IMR-90 (cell line): ENCODE data around the gene STK33. TPM values are rescaled to one million over a fixed set of nuclear protein-coding genes. Genes with fewer than 3 reads are reported as not detected.

Experiments used
- ATAC-seq: fragments of 200-7000 bp; cut with Tn5 transposase; 2 replicates; pipeline ENCODE4 v1.9.1; 2020; ENCODE audit warnings: low read depth, mild to moderate bottlenecking, moderate library complexity
- BruUV-seq: library from RNA; stranded (reverse); fragments of 400-500 nt; replicated peaks from 2 replicates; lab custom pipeline; 2021; lab: Mats Ljungman, UMichigan
- CTCF ChIA-PET: fragments of 300-600 bp; formaldehyde crosslinking; extraction: SDS; loops from one replicate; lab custom pipeline; 2021; ENCODE audit warnings: antibody characterized with exemption; lab: Yijun Ruan, JAX
- POLR2A ChIA-PET: fragments of 300-600 bp; sonication (Branson Sonifier 250); formaldehyde crosslinking; loops from one replicate; lab custom pipeline; 2022; ENCODE audit warnings: antibody characterized with exemption; ENCODE audit not compliant: unreplicated experiment; lab: Charles Lee
- DNase-seq: peaks from one replicate; pipeline ENCODE4 v3.0.0; 2013
- H2AFZ ChIP-seq: replicated peaks from 2 replicates; pipeline ENCODE3; 2013; ENCODE audit warnings: low read length, mild to moderate bottlenecking; ENCODE audit not compliant: poor library complexity
- H2AK5ac ChIP-seq: 2 replicates; pipeline ENCODE4 v1.6.1; 2013; ENCODE audit warnings: low read depth, low read length, inconsistent platforms
- H2AK9ac ChIP-seq: replicated peaks from 2 replicates; pipeline ENCODE3; 2013; ENCODE audit warnings: mild to moderate bottlenecking, low read depth, low read length, moderate library complexity; ENCODE audit not compliant: poor library complexity
- H2BK120ac ChIP-seq: 2 replicates; pipeline ENCODE4 v1.6.1; 2013; ENCODE audit warnings: low read depth, low read length, inconsistent platforms
- H2BK15ac ChIP-seq: 3 replicates; pipeline ENCODE4 v1.6.1; 2013; ENCODE audit warnings: low read depth, low read length, inconsistent platforms
- H2BK20ac ChIP-seq: 2 replicates; pipeline ENCODE4 v1.6.1; 2013; ENCODE audit warnings: low read depth, mild to moderate bottlenecking, inconsistent platforms, low read length, moderate library complexity
- H2BK5ac ChIP-seq: 2 replicates; pipeline ENCODE4 v1.6.1; 2013; ENCODE audit warnings: mild to moderate bottlenecking, low read depth, low read length, inconsistent platforms; ENCODE audit not compliant: poor library complexity, severe bottlenecking
- H3K14ac ChIP-seq: replicated peaks from 2 replicates; pipeline ENCODE4 v1.6.1; 2013; ENCODE audit warnings: low read depth, low read length, inconsistent platforms
- H3K18ac ChIP-seq: 2 replicates; pipeline ENCODE4 v1.6.1; 2013; ENCODE audit warnings: low read depth, low read length, control low read depth
- H3K23ac ChIP-seq: 2 replicates; pipeline ENCODE4 v1.6.1; 2013; ENCODE audit warnings: low read depth, low read length, inconsistent platforms
- H3K27ac ChIP-seq: 2 replicates; pipeline ENCODE4 v1.5.1; 2013; ENCODE audit warnings: mild to moderate bottlenecking, control low read depth, low read length; ENCODE audit not compliant: insufficient read depth
- H3K27me3 ChIP-seq: 2 replicates; pipeline ENCODE4 v1.6.1; 2013; ENCODE audit warnings: low read length; ENCODE audit not compliant: control insufficient read depth, insufficient read depth
- H3K36me3 ChIP-seq: 2 replicates; pipeline ENCODE4 v1.6.1; 2013; ENCODE audit warnings: low read length, mixed read lengths; ENCODE audit not compliant: control insufficient read depth, insufficient read depth
- H3K4ac ChIP-seq: 2 replicates; pipeline ENCODE4 v1.6.1; 2013; ENCODE audit warnings: low read depth, low read length, inconsistent platforms
- H3K4me1 ChIP-seq: 2 replicates; pipeline ENCODE4 v1.6.1; 2013; ENCODE audit warnings: low read length, mixed read lengths; ENCODE audit not compliant: control insufficient read depth, insufficient read depth
- H3K4me2 ChIP-seq: 2 replicates; pipeline ENCODE4 v1.6.1; 2013; ENCODE audit warnings: low read depth, mild to moderate bottlenecking, control low read depth, low read length, moderate library complexity
- H3K4me3 ChIP-seq: 2 replicates; pipeline ENCODE4 v1.5.1; 2013; ENCODE audit warnings: low read depth, mild to moderate bottlenecking, control low read depth, low read length, moderate library complexity; ENCODE audit not compliant: insufficient read depth
- H3K56ac ChIP-seq: 2 replicates; pipeline ENCODE4 v1.6.1; 2013; ENCODE audit warnings: low read length, inconsistent platforms; ENCODE audit not compliant: insufficient read depth; ENCODE audit errors: extremely low read depth
- H3K79me1 ChIP-seq, 2 experiments: 2 replicates each; pipeline ENCODE4 v1.6.1; 2013; ENCODE audit warnings: low read length in 2 of 2, inconsistent platforms in 1 of 2, low read depth in 1 of 2
- H3K9ac ChIP-seq: 2 replicates; pipeline ENCODE4 v1.6.1; 2013; ENCODE audit warnings: low read depth, low read length, control low read depth
- H3K9me1 ChIP-seq: 2 replicates; pipeline ENCODE4 v1.6.1; 2013; ENCODE audit warnings: low read length, inconsistent platforms; ENCODE audit not compliant: insufficient read depth
- H3K9me3 ChIP-seq: 2 replicates; pipeline ENCODE4 v1.6.1; 2013; ENCODE audit warnings: low read length; ENCODE audit not compliant: control insufficient read depth, insufficient read depth
- H4K20me1 ChIP-seq: 2 replicates; pipeline ENCODE4 v1.6.1; 2013; ENCODE audit warnings: low read length, inconsistent platforms; ENCODE audit not compliant: insufficient read depth
- H4K5ac ChIP-seq: 2 replicates; pipeline ENCODE4 v1.6.1; 2013; ENCODE audit warnings: mild to moderate bottlenecking, low read depth, low read length, control low read depth
- H4K8ac ChIP-seq, 2 experiments: 2 replicates each; pipeline ENCODE4 v1.6.1; 2013; ENCODE audit warnings: low read depth in 2 of 2, low read length in 2 of 2, control low read depth in 1 of 2, inconsistent platforms in 1 of 2
- H4K91ac ChIP-seq: 2 replicates; pipeline ENCODE4 v1.6.1; 2013; ENCODE audit warnings: low read depth, low read length, inconsistent platforms; ENCODE audit not compliant: insufficient read depth
- BHLHE40 ChIP-seq: fragments of 150-350 bp; IDR thresholded peaks from 2 replicates; pipeline ENCODE4 v1.6.1; 2016; ENCODE audit warnings: mild to moderate bottlenecking, low read depth, low read length
- CEBPB ChIP-seq: IDR thresholded peaks from 2 replicates; pipeline ENCODE4 v1.6.1; 2012; ENCODE audit warnings: low read depth, low read length, improper control_type of control experiment
- CHD1 ChIP-seq: IDR thresholded peaks from 2 replicates; pipeline ENCODE4 v1.6.1; 2012; ENCODE audit warnings: low read depth, low read length, improper control_type of control experiment
- CTCF ChIP-seq: conservative IDR thresholded peaks from 2 replicates; pipeline ENCODE4 v1.5.1; 2012; ENCODE audit warnings: mild to moderate bottlenecking, low read depth, low read length, improper control_type of control experiment
- ELK1 ChIP-seq: fragments of 150-350 bp; IDR thresholded peaks from 2 replicates; pipeline ENCODE4 v1.6.1; 2016; ENCODE audit warnings: low read depth, mild to moderate bottlenecking, low read length, moderate library complexity, borderline replicate concordance
- FOS ChIP-seq: fragments of 150-350 bp; IDR thresholded peaks from 2 replicates; pipeline ENCODE4 v1.6.1; 2016; ENCODE audit warnings: low read depth, low read length
- MAFK ChIP-seq: IDR thresholded peaks from 2 replicates; pipeline ENCODE4 v1.6.1; 2012; ENCODE audit warnings: low read depth, low read length, improper control_type of control experiment
- MAZ ChIP-seq: IDR thresholded peaks from 2 replicates; pipeline ENCODE4 v1.6.1; 2012; ENCODE audit warnings: low read depth, mild to moderate bottlenecking, low read length, improper control_type of control experiment, moderate library complexity, borderline replicate concordance
- MXI1 ChIP-seq: IDR thresholded peaks from 2 replicates; pipeline ENCODE4 v1.6.1; 2012; ENCODE audit warnings: low read depth, mild to moderate bottlenecking, low read length, moderate library complexity, borderline replicate concordance
- NFE2L2 ChIP-seq: fragments of 150-350 bp; IDR thresholded peaks from 2 replicates; pipeline ENCODE4 v1.6.1; 2016; ENCODE audit warnings: low read depth, mild to moderate bottlenecking, low read length
- POLR2A ChIP-seq: IDR thresholded peaks from 2 replicates; pipeline ENCODE4 v1.6.1; 2012; ENCODE audit warnings: mild to moderate bottlenecking, low read depth, low read length
- RAD21 ChIP-seq: IDR thresholded peaks from 2 replicates; pipeline ENCODE4 v1.6.1; 2012; ENCODE audit warnings: low read length, improper control_type of control experiment
- RCOR1 ChIP-seq: IDR thresholded peaks from 2 replicates; pipeline ENCODE4 v1.6.1; 2012; ENCODE audit warnings: mild to moderate bottlenecking, low read length, improper control_type of control experiment; ENCODE audit not compliant: insufficient replicate concordance
- RFX5 ChIP-seq: IDR thresholded peaks from 2 replicates; pipeline ENCODE4 v1.8.0; 2012; ENCODE audit warnings: low read depth, mild to moderate bottlenecking, low read length, moderate library complexity
- SMC3 ChIP-seq: fragments of 150-350 bp; IDR thresholded peaks from 2 replicates; pipeline ENCODE4 v1.6.1; 2016; ENCODE audit warnings: low read depth, mild to moderate bottlenecking, antibody characterized with exemption, low read length, moderate library complexity
- USF2 ChIP-seq: fragments of 150-350 bp; IDR thresholded peaks from 2 replicates; pipeline ENCODE4 v1.6.1; 2017; ENCODE audit warnings: mild to moderate bottlenecking, antibody characterized with exemption, low read length, low read depth
- WGBS, 2 experiments: methylation state at CpG; one replicate each; pipeline versions ENCODE4 v1.1.5 to v1.1.7; 2013; ENCODE audit warnings: missing lambda C conversion rate in 2 of 2; ENCODE audit not compliant: insufficient read length in 1 of 2; ENCODE audit errors: extremely low coverage in 2 of 2; 5-methylcytosine and 5-hydroxymethylcytosine counted together
- dilution Hi-C: fragments of 300-500 bp; cut with HindIII; formaldehyde crosslinking; loops from one replicate; pipeline ENCODE4 v1.14.3; 2018; ENCODE audit warnings: low sequenced_read_pairs; ENCODE audit not compliant: unreplicated experiment
- in situ Hi-C: fragments of 300-500 bp; cut with MboI; formaldehyde crosslinking; loops from 3 replicates; pipeline ENCODE4 v1.14.3; 2019; ENCODE audit warnings: low sequenced_read_pairs, inconsistent platforms, mixed read lengths
- intact Hi-C: fragments of 100-400 bp; cut with micrococcal nuclease; formaldehyde crosslinking; loops from 2 replicates; pipeline ENCODE4 v1.10.0; 2022
- polyA plus RNA-seq, 3 experiments: library from polyadenylated mRNA; depleted of rRNA; stranded (reverse); fragments of >200 nt; gene quantifications; 2 replicates each; pipeline ENCODE4 v1.2.3, GENCODE V29; 2012; ENCODE audit warnings: low replicate concordance in 1 of 3
- total RNA-seq: library from RNA; depleted of rRNA; stranded (reverse); fragments of >200 nt; gene quantifications from 2 replicates; pipeline ENCODE4 v1.2.3, GENCODE V29; 2012

STK33 gene
- total and polyA plus RNA-seq, 2 of the 4 experiments (the other 2 are of a cell fraction): 2.3 to 2.6 TPM

GRCh38 chr11:8621147-8621546 is 27.1 kb upstream of the STK33 start:
- Histone ChIP-seq H4K5ac (no peak overlapping the region), H2AFZ (no peak overlapping the region), H3K4me2 (no peak overlapping the region), H3K27me3 (no peaks in the 10 kb centered on the region), H4K8ac (no peak overlapping the region), H3K4me1 (no peaks in the 10 kb centered on the region), H3K79me1 (no peaks in the 10 kb centered on the region), H3K23ac (no peak overlapping the region), H3K9me1 (peaks cover 3% of the 10 kb centered on the region; the same call in 1 of the 2 replicates), H3K4ac (no peak overlapping the region), H3K9ac (no peak overlapping the region), H3K56ac (no peak overlapping the region), H2BK120ac (no peak overlapping the region), H2BK20ac (no peak overlapping the region), H3K9me3 (no peaks in the 10 kb centered on the region), H3K27ac (no peak overlapping the region), H4K91ac (no peak overlapping the region), H3K36me3 (peaks cover 50% of the 10 kb centered on the region), H3K4me3 (no peak overlapping the region), H2AK5ac (no peak overlapping the region), H4K20me1 (no peaks in the 10 kb centered on the region), H2BK15ac (no peak overlapping the region), H2AK9ac (no peak overlapping the region), H2BK5ac (no peak overlapping the region), H3K14ac (no peak overlapping the region), H3K18ac (no peak overlapping the region)
- CTCF ChIA-PET: no interaction called here
- POLR2A ChIA-PET: no interaction called here
- WGBS, 2 experiments: 69% methylated on average over 3 of the region's 4 CpGs; no CpG with 5 or more reads in 1 of the 2 experiments
- in situ Hi-C loops (no loop called here), dilution Hi-C loops (no loop called here), intact Hi-C loops (no loop called here)
- BruUV-seq: no TSS peak
- DNase-seq (no peak), ATAC-seq (no peak)
- TF ChIP-seq USF2 (no peak), MXI1 (no peak), CEBPB (no peak), ELK1 (no peak), NFE2L2 (no peak), MAFK (no peak), POLR2A (no peak), FOS (no peak), MAZ (no peak), RCOR1 (no peak), BHLHE40 (no peak), RFX5 (no peak), SMC3 (no peak), RAD21 (no peak), CTCF (no peak), CHD1 (no peak)
